Stimulated activated CD4-positive, alpha-beta T cell treated with anti-CD3 and anti-CD28 coated beads, Interleukin-12 subunit alpha, Interleukin-12 subunit beta, amount 100 ng/mL, for 4 hours (primary cell): ENCODE results near the gene CALML5.

Experiments used
- DNase-seq: peaks from one replicate; pipeline ENCODE4 v3.0.0-alpha.2; 2020

The CALML5 gene

GRCh38 chr10:5514226-5514850 lies 15.0 kb upstream of the CALML5 start:
- DNase-seq = no peak

- DNase-seq = peak; percentile 12
Measured at GRCh38 chr10:5512881-5513612, 13.7 kb upstream of the CALML5 start.

GRCh38 chr10:5512331-5512730 lies 13.0 kb upstream of the CALML5 start:
- no peak for DNase-seq

GRCh38 chr10:5511885-5512280 lies 12.5 kb upstream of the CALML5 start:
- no peak for DNase-seq

GRCh38 chr10:5511231-5511884 lies 12.0 kb upstream of the CALML5 start:
- DNase-seq = no peak

GRCh38 chr10:5510281-5511072 lies 11.1 kb upstream of the CALML5 start:
- DNase-seq = no peak

GRCh38 chr10:5509691-5510090 lies 10.3 kb upstream of the CALML5 start:
- no peak for DNase-seq

GRCh38 chr10:5509236-5509635 lies 9.9 kb upstream of the CALML5 start:
- no peak for DNase-seq

GRCh38 chr10:5508786-5509185 lies 9.4 kb upstream of the CALML5 start:
- no peak for DNase-seq

GRCh38 chr10:5508161-5508604 lies 8.8 kb upstream of the CALML5 start:
- DNase-seq = no peak

- no peak for DNase-seq
Measured at GRCh38 chr10:5507649-5508131, 8.3 kb upstream of the CALML5 start.

GRCh38 chr10:5506751-5507648 lies 7.6 kb upstream of the CALML5 start:
- DNase-seq = no peak

GRCh38 chr10:5506246-5506645 lies 6.9 kb upstream of the CALML5 start:
- DNase-seq = no peak

- no peak for DNase-seq
Measured at GRCh38 chr10:5504146-5505072, 5.0 kb upstream of the CALML5 start.

- DNase-seq = no peak
Measured at GRCh38 chr10:5503477-5503835, 4.1 kb upstream of the CALML5 start.

GRCh38 chr10:5502571-5503476 lies 3.5 kb upstream of the CALML5 start:
- DNase-seq = no peak

- no peak for DNase-seq
Measured at GRCh38 chr10:5502061-5502521, 2.7 kb upstream of the CALML5 start.

- no peak for DNase-seq
Measured at GRCh38 chr10:5500910-5501309, 1.5 kb upstream of the CALML5 start.

GRCh38 chr10:5500162-5500670 lies 846 bp upstream of the CALML5 start:
- no peak for DNase-seq
